Measurements from ENCODE around the gene CCZ1B.
"Not testable (repeated sequence)": the region's sequence is repeated elsewhere in the genome, so short reads cannot be mapped to it uniquely, and the experiment has no call there.

GRCh38 chr7:6789353-6789752 is 36.7 kb downstream of the CCZ1B start:
- not testable (repeated sequence) for TF ChIP-seq CTCF, EP300 (IDR thresholded peaks at IDR 0.05)
